ENCODE results near the gene BABAM2.

GRCh38 chr2:28339516-28340175, 449.1 kb downstream of the BABAM2 start:
- no peak for TF ChIP-seq CTCF (IDR thresholded peaks at IDR 0.05)
- no peak for TF ChIP-seq POLR2A (IDR thresholded peaks at IDR 0.05)
